H1 (cell line): ENCODE measurements around the gene DLG4. TPM values are rescaled to one million over a fixed set of nuclear protein-coding genes. Genes with fewer than 3 reads are reported as not detected.

Source experiments
- GABPA ChIP-seq: IDR thresholded peaks from 2 replicates; pipeline ENCODE4 v1.6.1; 2011; ENCODE audit warnings: mild to moderate bottlenecking, low read length, moderate library complexity, borderline replicate concordance; ENCODE audit not compliant: insufficient read depth
- RBBP5 ChIP-seq: IDR thresholded peaks from 2 replicates; pipeline ENCODE4 v1.7.1; 2012; ENCODE audit warnings: low read depth, mild to moderate bottlenecking, inconsistent platforms, low read length, moderate library complexity, borderline replicate concordance
- SIN3A ChIP-seq, 2 experiments: IDR thresholded peaks in 1 of 2; conservative IDR thresholded peaks in 1 of 2; 2 replicates each; pipeline ENCODE4 v1.6.1; 2011 to 2012; ENCODE audit warnings: low read length in 2 of 2, improper control_type of control experiment in 1 of 2, low read depth in 1 of 2, mild to moderate bottlenecking in 1 of 2
- TAF1 ChIP-seq: IDR thresholded peaks from 2 replicates; pipeline ENCODE4 v1.6.1; 2011; ENCODE audit warnings: mild to moderate bottlenecking, low read depth, low read length
- polyA plus RNA-seq, 7 experiments: library from polyadenylated mRNA; depleted of rRNA in 3 of 7; stranded (reverse) in 5 of 7; unstranded in 2 of 7; fragments of >200 nt in 5 of 7; fragments of 200-250 nt in 2 of 7; gene quantifications; 1 replicate in 5 of 7; 2 replicates in 1 of 7; 4 replicates in 1 of 7; pipeline versions ENCODE4 v1.2.1 to v1.2.3, GENCODE V29; 2011 to 2013; ENCODE audit warnings: missing spikeins in 2 of 7, mixed read lengths in 2 of 7
- total RNA-seq: library from RNA; stranded (reverse); fragmentation: NEBNext Ultra II Directional; extraction: Animal tissue kit (Norgen Biotek cat#: 25700); gene quantifications from 2 replicates; pipeline ENCODE4 v1.2.1, GENCODE V29; 2021

Gene DLG4
- total and polyA plus RNA-seq, 2 of the 8 experiments (the other 6 are each of a cell fraction or from before 2014, with no cell fraction given) = 18.9 to 45.9 TPM

- no peak for TF ChIP-seq GABPA
- no peak for TF ChIP-seq RBBP5
- TF ChIP-seq SIN3A (conservative IDR thresholded peaks at IDR 0.05 in 1 of 2, IDR thresholded peaks at IDR 0.05 in 1 of 2; ENCODE audit: low read depth in 1 of 2, low read length in 2 of 2) = no peak
- TF ChIP-seq TAF1 = no peak
- TF ChIP-seq, all 59 proteins: peak for 0
Observed at GRCh38 chr17:7266784-7267183, 47.1 kb upstream of the DLG4 start (continued).
